AG04449 (cell line): ENCODE data around the gene ARID1B.
"Not testable (repeated sequence)": the region's sequence is repeated elsewhere in the genome, so short reads cannot be mapped to it uniquely, and the experiment has no call there.

Experiments
- CTCF ChIA-PET: fragments of 350-600 bp; formaldehyde crosslinking; extraction: SDS; loops from one replicate; lab custom pipeline; 2021; ENCODE audit warnings: antibody characterized with exemption; lab: Yijun Ruan, JAX
- POLR2A ChIA-PET: fragments of 400-600, 350-600 bp; formaldehyde crosslinking; extraction: SDS; loops from one replicate; lab custom pipeline; 2020; ENCODE audit warnings: antibody characterized with exemption, inconsistent platforms; lab: Yijun Ruan, JAX
- DNase-seq: peaks from one replicate; pipeline ENCODE4 v3.0.0-alpha.2; 2010; ENCODE audit warnings: low read depth, low spot score
- H3K4me3 ChIP-seq: 2 replicates; pipeline ENCODE4 v1.5.1; 2011; ENCODE audit warnings: low read depth, mild to moderate bottlenecking, control low read depth, low read length
- CTCF ChIP-seq: IDR thresholded peaks from one replicate; pipeline ENCODE4 v1.5.1; 2011; ENCODE audit warnings: mild to moderate bottlenecking, moderate library complexity, low read length, control low read depth, inconsistent platforms; ENCODE audit not compliant: insufficient read depth; ENCODE audit errors: missing control alignments

Gene ARID1B

DNA sequence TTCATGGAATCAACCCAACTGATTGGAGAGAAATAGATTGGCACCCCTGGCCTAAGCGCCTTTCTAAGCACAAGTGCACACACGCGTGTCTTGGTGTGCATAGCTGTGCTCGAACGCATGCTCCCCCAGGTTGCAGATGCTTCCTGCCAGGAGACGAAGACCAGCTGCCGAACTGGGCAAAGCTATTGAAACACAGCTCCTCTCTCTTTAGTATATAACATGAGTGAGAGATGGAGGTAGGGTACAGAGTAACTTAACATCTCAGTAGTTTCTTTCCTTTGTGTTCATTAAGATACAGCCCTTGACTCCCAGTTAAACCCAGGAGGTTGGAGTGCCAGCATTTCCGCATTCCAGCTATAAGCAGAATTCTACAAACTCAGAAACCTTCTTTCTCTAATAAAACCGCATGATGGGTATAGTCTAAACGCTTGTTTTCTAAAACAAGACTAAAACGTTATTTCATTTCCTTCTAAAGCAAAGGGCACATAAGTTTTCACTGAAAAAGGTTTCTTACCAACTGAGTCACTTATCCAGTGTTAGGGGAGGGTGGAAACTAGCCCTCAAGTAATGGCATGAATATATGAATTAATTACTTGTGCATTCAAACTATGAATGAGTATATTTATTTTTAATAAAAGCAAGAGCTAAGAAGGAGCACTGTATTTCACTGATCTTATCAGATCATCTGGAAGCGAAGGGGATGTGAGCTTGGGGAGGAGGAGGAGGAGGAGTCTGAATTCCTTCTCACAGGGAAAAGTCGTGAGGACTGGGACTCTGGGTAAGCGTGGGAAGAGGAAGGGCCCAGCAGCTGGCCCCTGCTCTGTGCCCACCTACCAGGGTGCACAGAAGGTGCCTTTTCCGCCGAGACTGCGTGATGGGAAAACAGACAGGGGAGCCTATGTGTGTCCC, 367.0 kb downstream of the ARID1B start:
- no peak overlapping the region for H3K4me3 ChIP-seq
- POLR2A ChIA-PET, result no interaction called here
- no peak for DNase-seq
- CTCF ChIA-PET, result interaction anchor here (1.0 to 1.6 kb wide), 6 partner anchors 10 to 110 kb away, joined by 3 to 4 read pairs (median 3); no protein-coding TSS in a partner anchor
- no peak for TF ChIP-seq CTCF

GRCh38 chr6:157144859-157145568, 367.8 kb downstream of the ARID1B start:
- ChIA-PET CTCF (interaction anchor here (0.9 to 1.6 kb wide), 8 partner anchors 9 to 111 kb away, joined by 3 to 4 read pairs (median 3); no protein-coding TSS in a partner anchor), POLR2A (no interaction called here)
- H3K4me3 ChIP-seq, result no peak overlapping the region
- no peak for TF ChIP-seq CTCF
- DNase-seq, result no peak

GRCh38 chr6:157145656-157146285, 368.6 kb downstream of the ARID1B start:
- TF ChIP-seq CTCF, result no peak
- no peak for DNase-seq
- H3K4me3 ChIP-seq, result no peak overlapping the region
- ChIA-PET CTCF (interaction anchor here (0.9 to 1.3 kb wide), 4 partner anchors 22 to 75 kb away, joined by 3 to 4 read pairs (median 3); no protein-coding TSS in a partner anchor), POLR2A (no interaction called here)

- H3K4me3 ChIP-seq, POLR2A ChIA-PET, DNase-seq: not testable (repeated sequence)
- CTCF ChIA-PET, result interaction anchor here (1.3 kb wide), 1 partner anchor 37 kb away, joined by 3 read pairs; no protein-coding TSS in a partner anchor
Observed at GRCh38 chr6:157147054-157148026, 370.2 kb downstream of the ARID1B start.

DNA sequence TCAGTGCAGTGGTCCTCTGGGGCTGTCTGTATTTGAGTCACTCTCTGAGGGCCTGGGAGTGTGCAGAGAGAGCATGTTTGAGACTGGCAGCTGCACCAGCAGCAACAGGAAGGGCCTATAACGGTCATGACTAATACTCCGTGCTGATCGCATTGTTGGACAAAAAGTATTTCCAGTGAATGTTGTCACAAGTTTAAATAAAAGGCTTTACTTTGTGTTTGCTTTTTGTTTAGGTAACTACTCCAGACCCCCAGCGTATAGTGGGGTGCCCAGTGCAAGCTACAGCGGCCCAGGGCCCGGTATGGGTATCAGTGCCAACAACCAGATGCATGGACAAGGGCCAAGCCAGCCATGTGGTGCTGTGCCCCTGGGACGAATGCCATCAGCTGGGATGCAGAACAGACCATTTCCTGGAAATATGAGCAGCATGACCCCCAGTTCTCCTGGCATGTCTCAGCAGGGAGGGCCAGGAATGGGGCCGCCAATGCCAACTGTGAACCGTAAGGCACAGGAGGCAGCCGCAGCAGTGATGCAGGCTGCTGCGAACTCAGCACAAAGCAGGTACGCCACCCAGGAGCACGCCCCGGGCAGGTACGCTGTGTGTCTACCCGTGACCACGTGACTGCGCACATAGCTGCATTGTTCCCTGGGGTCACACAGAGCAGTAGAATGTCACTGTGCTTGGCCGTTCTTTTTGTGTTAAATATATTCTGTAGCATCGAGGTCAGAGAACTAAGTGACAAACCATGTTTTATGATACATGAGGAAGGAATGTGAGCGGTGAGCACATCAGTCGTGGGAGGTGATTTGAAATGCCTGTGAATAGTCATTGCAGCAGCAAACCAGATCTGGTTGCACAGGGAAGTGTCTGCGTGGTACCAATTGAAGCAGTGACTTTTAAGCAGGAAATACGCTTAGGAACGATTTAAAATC, 371.5 kb downstream of the ARID1B start:
- CTCF ChIA-PET, result interaction anchor here (1.1 to 1.9 kb wide), 3 partner anchors 11 to 37 kb away, joined by 3 to 5 read pairs (median 4); no protein-coding TSS in a partner anchor

More for the DNA sequence above, 371.5 kb downstream of the ARID1B start:
- POLR2A ChIA-PET, result interaction anchor here (0.8 kb wide), 1 partner anchor 127 kb away, joined by 3 read pairs; no protein-coding TSS in a partner anchor
- DNase-seq, result peak; percentile 81
- TF ChIP-seq CTCF, result no peak
- peak overlapping the region; percentile 15; the same call in 1 of the 2 replicates for H3K4me3 ChIP-seq
